Caco-2 (cell line): ENCODE measurements around the gene ARHGAP25. TPM values are rescaled to one million over a fixed set of nuclear protein-coding genes. Genes with fewer than 3 reads are reported as not detected.
A peak's percentile ranks its signal among the peaks of the same experiment; 100 is the strongest.

Source experiments
- BruUV-seq: library from RNA; stranded (reverse); fragments of 400-500 nt; replicated peaks from 2 replicates; lab custom pipeline; 2021; lab: Mats Ljungman, UMichigan
- CTCF ChIA-PET: fragments of 300-600 bp; sonication (Branson Sonifier 250); formaldehyde crosslinking; loops from one replicate; lab custom pipeline; 2022; ENCODE audit warnings: antibody characterized with exemption; lab: Charles Lee
- POLR2A ChIA-PET: fragments of 300-600 bp; sonication (Branson Sonifier 250); formaldehyde crosslinking; loops from one replicate; lab custom pipeline; 2022; ENCODE audit warnings: antibody characterized with exemption; lab: Charles Lee
- DNase-seq, 2 experiments: peaks; one replicate each; pipeline versions ENCODE4 v3.0.0 to v3.0.0-alpha.2; 2020 to 2022
- H3K27me3 ChIP-seq: replicated peaks from 2 replicates; pipeline ENCODE4 v1.6.0; 2011; ENCODE audit warnings: low read length; ENCODE audit not compliant: control insufficient read depth, insufficient read depth
- H3K36me3 ChIP-seq: 2 replicates; pipeline ENCODE4 v1.5.1; 2011; ENCODE audit warnings: low read length; ENCODE audit not compliant: control insufficient read depth, insufficient read depth
- H3K4me1 ChIP-seq: fragments of 250-450 bp; sonication (Bioruptor Pico); 2 replicates; pipeline ENCODE4 v1.5.1; 2020; ENCODE audit warnings: mild to moderate bottlenecking
- H3K4me3 ChIP-seq: 2 replicates; pipeline ENCODE4 v1.5.1; 2011; ENCODE audit warnings: low read depth, mild to moderate bottlenecking, control low read depth, low read length
- H3K9me3 ChIP-seq: fragments of 250-450 bp; sonication (Bioruptor Pico); 2 replicates; pipeline ENCODE4 v1.5.1; 2020; ENCODE audit warnings: mild to moderate bottlenecking, moderate library complexity
- H3K27ac Mint-ChIP-seq: one replicate; pipeline ENCODE4 v1.8.0; 2022; ENCODE audit warnings: mixed read lengths; ENCODE audit not compliant: unreplicated experiment
- H3K27me3 Mint-ChIP-seq: one replicate; pipeline ENCODE4 v1.8.0; 2022; ENCODE audit warnings: mixed read lengths; ENCODE audit not compliant: insufficient read depth, unreplicated experiment
- H3K36me3 Mint-ChIP-seq: one replicate; pipeline ENCODE4 v1.8.0; 2022; ENCODE audit warnings: mild to moderate bottlenecking, mixed read lengths; ENCODE audit not compliant: insufficient read depth, unreplicated experiment
- H3K4me1 Mint-ChIP-seq: one replicate; pipeline ENCODE4 v1.8.0; 2022; ENCODE audit warnings: low read depth, mixed read lengths; ENCODE audit not compliant: unreplicated experiment
- H3K4me3 Mint-ChIP-seq: one replicate; pipeline ENCODE4 v1.8.0; 2022; ENCODE audit warnings: mild to moderate bottlenecking, moderate library complexity, mixed read lengths; ENCODE audit not compliant: unreplicated experiment
- H3K9me3 Mint-ChIP-seq: one replicate; pipeline ENCODE4 v1.8.0; 2022; ENCODE audit warnings: mixed read lengths; ENCODE audit not compliant: unreplicated experiment
- CTCF ChIP-seq, 2 experiments: fragments of 200-600 bp in 1 of 2; IDR thresholded peaks; 1 replicate in 1 of 2; 2 replicates in 1 of 2; pipeline versions ENCODE4 v1.5.1 to v1.8.0; 2011 to 2022; ENCODE audit warnings: antibody characterized with exemption in 1 of 2, control low read depth in 1 of 2, inconsistent platforms in 1 of 2, low read depth in 1 of 2, low read length in 1 of 2, mild to moderate bottlenecking in 1 of 2, moderate library complexity in 1 of 2; ENCODE audit not compliant: insufficient read depth in 1 of 2, severe bottlenecking in 1 of 2, unreplicated experiment in 1 of 2
- intact Hi-C: fragments of 100-400 bp; cut with micrococcal nuclease; formaldehyde crosslinking; loops from one replicate; pipeline ENCODE4 v1.10.0; 2022; ENCODE audit not compliant: unreplicated experiment
- total RNA-seq: library from RNA; stranded (reverse); gene quantifications from 2 replicates; pipeline ENCODE4 v1.2.3, GENCODE V29; 2022

The ARHGAP25 gene
- total RNA-seq, 1 experiment from 2014 or later = 0.48 TPM

GRCh38 chr2:68828887-68829708 lies 94.5 kb downstream of the ARHGAP25 start:
- H3K36me3 ChIP-seq = no peaks in the 10 kb centered on the region
- peaks cover 10% of the 10 kb centered on the region for H3K4me1 Mint-ChIP-seq
- no peaks in the 10 kb centered on the region for H3K27me3 ChIP-seq
- H3K9me3 ChIP-seq = no peaks in the 10 kb centered on the region
- H3K9me3 Mint-ChIP-seq = no peaks in the 10 kb centered on the region
- peaks cover 5% of the 10 kb centered on the region; the same call in 1 of the 2 replicates for H3K4me1 ChIP-seq
- intact Hi-C loops = no loop called here
- no TSS peak for BruUV-seq
- TF ChIP-seq CTCF (IDR thresholded peaks at IDR 0.05; ENCODE audit: insufficient read depth in 1 of 2, low read depth in 1 of 2, low read length in 1 of 2, severe bottlenecking in 1 of 2, unreplicated experiment in 1 of 2) = no peak
- no peak overlapping the region for H3K27ac Mint-ChIP-seq
- no peak overlapping the region for H3K4me3 Mint-ChIP-seq
- DNase-seq = peak in 1 of 2 experiments; percentile 12
- peaks cover 4% of the 10 kb centered on the region for H3K27me3 Mint-ChIP-seq
- no peaks in the 10 kb centered on the region for H3K36me3 Mint-ChIP-seq
- H3K4me3 ChIP-seq = no peak overlapping the region
- ChIA-PET CTCF (interaction anchor here (0.5 kb wide), 1 partner anchor 154 kb away, joined by 4 read pairs; no protein-coding TSS in a partner anchor), POLR2A (no interaction called here)

GRCh38 chr2:68829749-68830148 lies 95.1 kb downstream of the ARHGAP25 start:
- peaks cover 4% of the 10 kb centered on the region for H3K27me3 Mint-ChIP-seq
- CTCF ChIA-PET = no interaction called here

More at GRCh38 chr2:68829749-68830148, 95.1 kb downstream of the ARHGAP25 start:
- no TSS peak for BruUV-seq
- Mint-ChIP-seq H3K27ac (no peak overlapping the region), H3K9me3 (no peaks in the 10 kb centered on the region), H3K4me1 (peaks cover 10% of the 10 kb centered on the region), H3K4me3 (no peak overlapping the region), H3K36me3 (no peaks in the 10 kb centered on the region)
- no peak overlapping the region for H3K4me3 ChIP-seq
- no peak for TF ChIP-seq CTCF (IDR thresholded peaks at IDR 0.05; ENCODE audit: insufficient read depth in 1 of 2, low read depth in 1 of 2, low read length in 1 of 2, severe bottlenecking in 1 of 2, unreplicated experiment in 1 of 2)
- no peaks in the 10 kb centered on the region for H3K27me3 ChIP-seq
- peaks cover 5% of the 10 kb centered on the region; the same call in 1 of the 2 replicates for H3K4me1 ChIP-seq
- no peak for DNase-seq
- H3K9me3 ChIP-seq = no peaks in the 10 kb centered on the region
- intact Hi-C loops = no loop called here
- POLR2A ChIA-PET = no interaction called here
- no peaks in the 10 kb centered on the region for H3K36me3 ChIP-seq
